Smooth muscle cell (in vitro differentiated cells): ENCODE measurements around the gene ZNF236. TPM values are rescaled to one million over a fixed set of nuclear protein-coding genes. Genes with fewer than 3 reads are reported as not detected.

Experiments used
- DNase-seq: peaks from one replicate; lab custom pipeline; 2025; ENCODE audit not compliant: unreplicated experiment; lab: John Stamatoyannopoulos, UW
- H2AFZ ChIP-seq: fragments of 200-600 bp; sonication (generic); 2 replicates; pipeline ENCODE4 v1.6.0; 2016; ENCODE audit warnings: antibody characterized with exemption, low read depth, mild to moderate bottlenecking
- H3F3A ChIP-seq: fragments of 200-600 bp; sonication (generic); 2 replicates; pipeline ENCODE4 v1.6.0; 2017; ENCODE audit warnings: antibody characterized with exemption, low read depth
- H3K27ac ChIP-seq: fragments of 200-600 bp; sonication (generic); 2 replicates; pipeline ENCODE4 v1.5.1; 2016; ENCODE audit warnings: low read depth, mild to moderate bottlenecking
- H3K27me3 ChIP-seq: fragments of 200-600 bp; sonication (generic); 2 replicates; pipeline ENCODE4 v1.6.1; 2016; ENCODE audit warnings: low read depth, mild to moderate bottlenecking
- H3K36me3 ChIP-seq: fragments of 200-600 bp; sonication (generic); 2 replicates; pipeline ENCODE4 v1.5.1; 2016; ENCODE audit warnings: low read depth
- H3K4me1 ChIP-seq: fragments of 200-600 bp; sonication (generic); 2 replicates; pipeline ENCODE4 v1.5.1; 2016; ENCODE audit warnings: low read depth
- H3K4me2 ChIP-seq: fragments of 200-600 bp; sonication (generic); 2 replicates; pipeline ENCODE4 v1.6.0; 2016; ENCODE audit warnings: mild to moderate bottlenecking
- H3K4me3 ChIP-seq: fragments of 200-600 bp; sonication (generic); 2 replicates; pipeline ENCODE4 v1.5.1; 2016; ENCODE audit warnings: mild to moderate bottlenecking
- H3K79me2 ChIP-seq: fragments of 200-600 bp; sonication (generic); 2 replicates; pipeline ENCODE4 v1.6.0; 2016; ENCODE audit warnings: low read depth, mild to moderate bottlenecking
- H3K9ac ChIP-seq: fragments of 200-600 bp; sonication (generic); 2 replicates; pipeline ENCODE4 v1.6.0; 2016; ENCODE audit warnings: low read depth
- H3K9me3 ChIP-seq: fragments of 200-600 bp; sonication (generic); replicated peaks from 2 replicates; pipeline ENCODE4 v1.5.1; 2016; ENCODE audit warnings: low read depth
- H4K20me1 ChIP-seq: fragments of 200-600 bp; sonication (generic); 2 replicates; pipeline ENCODE4 v1.6.0; 2016; ENCODE audit warnings: low read depth
- CTCF ChIP-seq: fragments of 200-600 bp; sonication (generic); IDR thresholded peaks from 2 replicates; pipeline ENCODE4 v1.5.1; 2017; ENCODE audit warnings: borderline replicate concordance, mild to moderate bottlenecking, antibody characterized with exemption; ENCODE audit not compliant: insufficient read depth, poor library complexity, severe bottlenecking
- WGBS: methylation state at CpG from one replicate; pipeline ENCODE4 v1.1.7; 2016; ENCODE audit warnings: low lambda C conversion rate; 5-methylcytosine and 5-hydroxymethylcytosine counted together
- polyA plus RNA-seq: library from polyadenylated mRNA; unstranded; fragments of >200 nt; fragmentation: Nextera tagmentation; extraction: Ambion mirVana; gene quantifications from 2 replicates; pipeline ENCODE4 v1.2.1, GENCODE V29; 2016
- total RNA-seq: library from RNA; depleted of rRNA; stranded (reverse); fragments of >200 nt; gene quantifications from 2 replicates; pipeline ENCODE4 v1.2.3, GENCODE V29; 2014

ZNF236 gene
- total and polyA plus RNA-seq, 2 experiments from 2014 or later, result 4.1 to 6.2 TPM

DNA sequence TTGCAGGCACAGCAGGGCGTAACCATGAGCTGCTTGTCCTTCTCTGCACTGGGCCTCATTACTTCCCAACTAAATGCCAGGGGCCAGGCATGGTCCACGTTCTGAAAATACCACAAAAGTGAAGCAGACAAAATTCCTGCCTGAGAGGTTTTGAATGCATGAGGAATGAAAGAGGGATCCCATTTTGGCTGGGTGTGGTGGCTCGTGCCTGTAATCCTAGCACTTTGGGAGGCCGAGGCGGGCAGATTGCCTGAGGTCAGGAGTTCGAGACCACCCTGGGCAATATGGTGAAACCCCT lies 170.7 kb downstream of the ZNF236 start:
- Histone ChIP-seq H2AFZ (no peak overlapping the region), H3K9ac (no peak overlapping the region), H3K9me3 (no peaks in the 10 kb centered on the region), H3K4me2 (no peak overlapping the region), H3K79me2 (no peaks in the 10 kb centered on the region), H3K27ac (no peak overlapping the region), H3K4me3 (no peak overlapping the region), H3K27me3 (peaks cover 8% of the 10 kb centered on the region), H3K36me3 (no peaks in the 10 kb centered on the region), H3K4me1 (no peaks in the 10 kb centered on the region), H3F3A (no peaks in the 10 kb centered on the region), H4K20me1 (no peaks in the 10 kb centered on the region)
- WGBS, result 86% methylated on average over 6 of the region's 6 CpGs
- DNase-seq, result no peak
- TF ChIP-seq CTCF, result no peak

DNA sequence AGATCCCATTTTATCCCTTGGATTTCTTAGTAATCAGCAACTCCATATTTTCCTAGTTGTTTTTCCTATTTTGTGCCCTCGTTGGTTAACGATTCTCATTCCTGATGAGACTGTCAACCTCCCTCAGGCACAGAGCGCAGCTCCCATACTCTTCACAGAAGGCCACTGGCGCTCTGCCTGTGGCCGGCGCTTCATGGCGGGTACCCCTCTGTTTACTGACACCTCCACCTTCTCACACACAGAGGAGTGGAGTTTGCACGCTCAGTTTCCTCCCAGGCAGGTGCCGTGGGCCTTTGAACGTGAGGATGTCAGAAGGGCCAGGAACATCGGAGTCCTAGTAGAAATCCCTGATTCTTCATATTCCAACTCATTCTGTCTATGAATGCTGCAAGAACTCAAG lies 171.2 kb downstream of the ZNF236 start:
- Histone ChIP-seq H3K79me2 (no peaks in the 10 kb centered on the region), H3K27me3 (peaks cover 8% of the 10 kb centered on the region), H3K9me3 (no peaks in the 10 kb centered on the region), H3K4me3 (no peak overlapping the region), H3K27ac (no peak overlapping the region), H3K4me2 (no peak overlapping the region), H3K4me1 (no peaks in the 10 kb centered on the region), H3K9ac (no peak overlapping the region), H4K20me1 (no peaks in the 10 kb centered on the region), H3F3A (no peaks in the 10 kb centered on the region), H3K36me3 (no peaks in the 10 kb centered on the region), H2AFZ (no peak overlapping the region)
- WGBS, result 98% methylated on average over 11 of the region's 11 CpGs
- no peak for TF ChIP-seq CTCF
- no peak for DNase-seq

- Histone ChIP-seq H3K79me2 (no peaks in the 10 kb centered on the region), H4K20me1 (no peaks in the 10 kb centered on the region), H2AFZ (no peak overlapping the region), H3K27ac (no peak overlapping the region), H3K4me1 (no peaks in the 10 kb centered on the region), H3K9ac (no peak overlapping the region), H3K9me3 (no peaks in the 10 kb centered on the region), H3K4me3 (no peak overlapping the region), H3K4me2 (no peak overlapping the region), H3F3A (no peaks in the 10 kb centered on the region), H3K27me3 (peaks cover 8% of the 10 kb centered on the region), H3K36me3 (no peaks in the 10 kb centered on the region)
- no peak for DNase-seq
- TF ChIP-seq CTCF, result no peak
- WGBS, result 78% methylated on average over 8 of the region's 8 CpGs
These were observed 171.8 kb downstream of the ZNF236 start for GRCh38 chr18:76994086-76994654.

- no peak for DNase-seq
- no peak overlapping the region for H3K27ac ChIP-seq
- 58% methylated on average over 7 of the region's 7 CpGs for WGBS
- no peaks in the 10 kb centered on the region for H3K36me3 ChIP-seq
- no peak for TF ChIP-seq CTCF
- H3K9me3 ChIP-seq, result no peaks in the 10 kb centered on the region
- no peaks in the 10 kb centered on the region for H3K4me1 ChIP-seq
- no peak overlapping the region for H2AFZ ChIP-seq
- H3K79me2 ChIP-seq, result no peaks in the 10 kb centered on the region
- H4K20me1 ChIP-seq, result no peaks in the 10 kb centered on the region
- H3K27me3 ChIP-seq, result peaks cover 8% of the 10 kb centered on the region
- H3K9ac ChIP-seq, result no peak overlapping the region
- no peak overlapping the region for H3K4me3 ChIP-seq
- no peak overlapping the region for H3K4me2 ChIP-seq
- H3F3A ChIP-seq, result no peaks in the 10 kb centered on the region
These were observed 173.5 kb downstream of the ZNF236 start for GRCh38 chr18:76995896-76996295.
